Caco-2 (cell line): Measurements from ENCODE around the gene ANAPC2. TPM values are rescaled to one million over a fixed set of nuclear protein-coding genes. Genes with fewer than 3 reads are reported as not detected.

ENCODE experiments used
- BruUV-seq: library from RNA; stranded (reverse); fragments of 400-500 nt; replicated peaks from 2 replicates; lab custom pipeline; 2021; lab: Mats Ljungman, UMichigan
- CTCF ChIA-PET: fragments of 300-600 bp; sonication (Branson Sonifier 250); formaldehyde crosslinking; loops from one replicate; lab custom pipeline; 2022; ENCODE audit warnings: antibody characterized with exemption; lab: Charles Lee
- POLR2A ChIA-PET: fragments of 300-600 bp; sonication (Branson Sonifier 250); formaldehyde crosslinking; loops from one replicate; lab custom pipeline; 2022; ENCODE audit warnings: antibody characterized with exemption; lab: Charles Lee
- DNase-seq, 2 experiments: peaks; one replicate each; pipeline versions ENCODE4 v3.0.0 to v3.0.0-alpha.2; 2020 to 2022
- H3K27me3 ChIP-seq: replicated peaks from 2 replicates; pipeline ENCODE4 v1.6.0; 2011; ENCODE audit warnings: low read length; ENCODE audit not compliant: control insufficient read depth, insufficient read depth
- H3K36me3 ChIP-seq: 2 replicates; pipeline ENCODE4 v1.5.1; 2011; ENCODE audit warnings: low read length; ENCODE audit not compliant: control insufficient read depth, insufficient read depth
- H3K4me1 ChIP-seq: fragments of 250-450 bp; sonication (Bioruptor Pico); 2 replicates; pipeline ENCODE4 v1.5.1; 2020; ENCODE audit warnings: mild to moderate bottlenecking
- H3K4me3 ChIP-seq: 2 replicates; pipeline ENCODE4 v1.5.1; 2011; ENCODE audit warnings: low read depth, mild to moderate bottlenecking, control low read depth, low read length
- H3K9me3 ChIP-seq: fragments of 250-450 bp; sonication (Bioruptor Pico); 2 replicates; pipeline ENCODE4 v1.5.1; 2020; ENCODE audit warnings: mild to moderate bottlenecking, moderate library complexity
- H3K27ac Mint-ChIP-seq: one replicate; pipeline ENCODE4 v1.8.0; 2022; ENCODE audit warnings: mixed read lengths; ENCODE audit not compliant: unreplicated experiment
- H3K27me3 Mint-ChIP-seq: one replicate; pipeline ENCODE4 v1.8.0; 2022; ENCODE audit warnings: mixed read lengths; ENCODE audit not compliant: insufficient read depth, unreplicated experiment
- H3K36me3 Mint-ChIP-seq: one replicate; pipeline ENCODE4 v1.8.0; 2022; ENCODE audit warnings: mild to moderate bottlenecking, mixed read lengths; ENCODE audit not compliant: insufficient read depth, unreplicated experiment
- H3K4me1 Mint-ChIP-seq: one replicate; pipeline ENCODE4 v1.8.0; 2022; ENCODE audit warnings: low read depth, mixed read lengths; ENCODE audit not compliant: unreplicated experiment
- H3K4me3 Mint-ChIP-seq: one replicate; pipeline ENCODE4 v1.8.0; 2022; ENCODE audit warnings: mild to moderate bottlenecking, moderate library complexity, mixed read lengths; ENCODE audit not compliant: unreplicated experiment
- H3K9me3 Mint-ChIP-seq: one replicate; pipeline ENCODE4 v1.8.0; 2022; ENCODE audit warnings: mixed read lengths; ENCODE audit not compliant: unreplicated experiment
- intact Hi-C: fragments of 100-400 bp; cut with micrococcal nuclease; formaldehyde crosslinking; loops from one replicate; pipeline ENCODE4 v1.10.0; 2022; ENCODE audit not compliant: unreplicated experiment
- total RNA-seq: library from RNA; stranded (reverse); gene quantifications from 2 replicates; pipeline ENCODE4 v1.2.3, GENCODE V29; 2022
- TF ChIP-seq, protein P1 (sequence below), 2 experiments: fragments of 200-600 bp in 1 of 2; IDR thresholded peaks; 1 replicate in 1 of 2; 2 replicates in 1 of 2; pipeline versions ENCODE4 v1.5.1 to v1.8.0; 2011 to 2022; ENCODE audit warnings: antibody characterized with exemption in 1 of 2, control low read depth in 1 of 2, inconsistent platforms in 1 of 2, low read depth in 1 of 2, low read length in 1 of 2, mild to moderate bottlenecking in 1 of 2, moderate library complexity in 1 of 2; ENCODE audit not compliant: insufficient read depth in 1 of 2, severe bottlenecking in 1 of 2, unreplicated experiment in 1 of 2

Gene ANAPC2
- total RNA-seq, 1 experiment from 2014 or later, result 67.5 TPM

DNA sequence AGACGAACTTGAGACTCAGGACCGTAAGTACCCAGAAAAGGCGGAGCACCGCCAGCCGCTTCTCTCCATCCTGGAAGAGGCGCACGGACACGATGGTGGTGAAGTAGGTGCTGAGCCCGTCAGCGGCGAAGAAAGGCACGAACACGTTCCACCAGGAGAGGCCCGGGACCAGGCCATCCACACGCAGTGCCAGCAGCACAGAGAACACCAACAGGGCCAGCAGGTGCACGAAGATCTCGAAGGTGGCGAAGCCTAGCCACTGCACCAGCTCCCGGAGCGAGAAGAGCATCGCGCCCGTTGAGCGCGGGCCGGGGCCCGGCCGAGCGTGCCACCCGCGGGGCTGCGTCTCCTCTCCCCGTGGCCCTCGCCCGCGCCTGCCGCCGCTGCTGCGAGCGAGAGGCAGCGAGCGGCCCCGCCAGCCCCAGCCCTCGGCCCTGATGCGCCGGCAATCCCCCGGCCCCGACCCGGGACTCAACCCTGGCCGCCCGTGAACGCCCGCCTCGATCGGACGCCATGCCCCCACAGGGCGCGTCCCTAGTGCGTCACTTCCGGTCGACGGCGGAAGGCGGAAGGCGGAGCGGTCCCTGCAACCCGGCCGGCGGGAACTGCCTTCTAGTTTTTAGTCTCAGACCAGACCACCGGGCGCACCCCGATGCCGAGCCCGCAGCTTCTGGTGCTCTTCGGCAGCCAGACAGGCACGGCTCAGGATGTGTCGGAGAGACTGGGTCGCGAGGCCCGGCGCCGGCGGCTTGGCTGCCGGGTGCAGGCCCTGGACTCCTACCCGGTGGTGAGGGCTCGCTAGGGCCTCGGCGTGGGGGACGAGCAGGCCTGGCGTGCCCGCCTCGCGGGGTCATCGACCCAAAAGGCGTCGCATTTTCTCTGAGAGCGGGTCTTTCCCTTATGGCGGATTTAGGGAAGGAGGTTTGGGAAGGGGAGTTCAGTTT is 17.0 kb upstream of the ANAPC2 start, which contains the start of the genes NDOR1 and TMEM203:
TSS of gene NDOR1 (plus strand) at position 575 of the 944 bp plus-strand sequence. CDS start at position 653, 78 bp downstream.
TSS of gene TMEM203 (minus strand) at position 523 of the 944 bp plus-strand sequence. CDS start at position 289, 234 bp downstream.
- Histone ChIP-seq H3K4me1 (peaks cover 19% of the 10 kb centered on the region), H3K27me3 (no peaks in the 10 kb centered on the region), H3K36me3 (no peaks in the 10 kb centered on the region; the same call in 1 of the 2 replicates), H3K9me3 (no peaks in the 10 kb centered on the region), H3K4me3 (peak within 1 kb of the TSS; percentile 89)
- peak; percentile 88 to 91 for DNase-seq
- ChIA-PET POLR2A (interaction anchor here (0.6 to 1.1 kb wide), 4 partner anchors 13 to 61 kb away, joined by 3 to 4 read pairs (median 3); no protein-coding TSS in a partner anchor), CTCF (no interaction called here)
- intact Hi-C loops, result no loop called here
- H3K9me3 Mint-ChIP-seq, result no peaks in the 10 kb centered on the region
- H3K36me3 Mint-ChIP-seq, result peaks cover 46% of the 10 kb centered on the region
- TF ChIP-seq, protein P1, sequence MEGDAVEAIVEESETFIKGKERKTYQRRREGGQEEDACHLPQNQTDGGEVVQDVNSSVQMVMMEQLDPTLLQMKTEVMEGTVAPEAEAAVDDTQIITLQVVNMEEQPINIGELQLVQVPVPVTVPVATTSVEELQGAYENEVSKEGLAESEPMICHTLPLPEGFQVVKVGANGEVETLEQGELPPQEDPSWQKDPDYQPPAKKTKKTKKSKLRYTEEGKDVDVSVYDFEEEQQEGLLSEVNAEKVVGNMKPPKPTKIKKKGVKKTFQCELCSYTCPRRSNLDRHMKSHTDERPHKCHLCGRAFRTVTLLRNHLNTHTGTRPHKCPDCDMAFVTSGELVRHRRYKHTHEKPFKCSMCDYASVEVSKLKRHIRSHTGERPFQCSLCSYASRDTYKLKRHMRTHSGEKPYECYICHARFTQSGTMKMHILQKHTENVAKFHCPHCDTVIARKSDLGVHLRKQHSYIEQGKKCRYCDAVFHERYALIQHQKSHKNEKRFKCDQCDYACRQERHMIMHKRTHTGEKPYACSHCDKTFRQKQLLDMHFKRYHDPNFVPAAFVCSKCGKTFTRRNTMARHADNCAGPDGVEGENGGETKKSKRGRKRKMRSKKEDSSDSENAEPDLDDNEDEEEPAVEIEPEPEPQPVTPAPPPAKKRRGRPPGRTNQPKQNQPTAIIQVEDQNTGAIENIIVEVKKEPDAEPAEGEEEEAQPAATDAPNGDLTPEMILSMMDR (IDR thresholded peaks at IDR 0.05; ENCODE audit: insufficient read depth in 1 of 2, low read depth in 1 of 2, low read length in 1 of 2, severe bottlenecking in 1 of 2, unreplicated experiment in 1 of 2), result no peak
- no peaks in the 10 kb centered on the region for H3K27me3 Mint-ChIP-seq
- H3K27ac Mint-ChIP-seq, result peak within 1 kb of the TSS; percentile 94
- peaks cover 12% of the 10 kb centered on the region for H3K4me1 Mint-ChIP-seq
- H3K4me3 Mint-ChIP-seq, result peak within 1 kb of the TSS; percentile 92
- no TSS peak for BruUV-seq

DNA sequence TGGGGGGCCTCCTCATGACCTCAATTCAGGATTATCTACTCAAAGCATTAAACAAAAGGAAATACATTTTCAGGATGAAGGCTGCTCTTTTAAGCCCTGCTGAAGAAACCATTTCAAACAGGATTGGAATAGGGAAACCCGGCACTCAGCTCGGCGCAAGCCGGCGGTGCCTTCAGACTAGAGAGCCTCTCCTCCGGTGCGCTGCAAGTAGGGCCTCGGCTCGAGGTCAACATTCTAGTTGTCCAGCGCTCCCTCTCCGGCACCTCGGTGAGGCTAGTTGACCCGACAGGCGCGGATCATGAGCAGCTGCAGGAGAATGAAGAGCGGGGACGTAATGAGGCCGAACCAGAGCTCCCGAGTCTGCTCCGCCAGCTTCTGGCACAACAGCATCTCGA is 16.4 kb upstream of the ANAPC2 start:
- BruUV-seq, result no TSS peak
- ChIA-PET CTCF (no interaction called here), POLR2A (interaction anchor here (0.6 to 1.1 kb wide), 3 partner anchors 16 to 61 kb away, joined by 3 to 4 read pairs (median 3); no protein-coding TSS in a partner anchor)
- DNase-seq, result no peak
- H3K36me3 ChIP-seq, result no peaks in the 10 kb centered on the region; the same call in 1 of the 2 replicates
- peaks cover 19% of the 10 kb centered on the region for H3K4me1 ChIP-seq
- intact Hi-C loops, result loop anchor here (5.0 kb wide), 1 partner anchor 33 kb away; no protein-coding TSS in a partner anchor
- H3K4me3 Mint-ChIP-seq, result peak overlapping the region; percentile 92
- H3K27me3 Mint-ChIP-seq, result no peaks in the 10 kb centered on the region
- no peaks in the 10 kb centered on the region for H3K27me3 ChIP-seq
- no peaks in the 10 kb centered on the region for H3K9me3 Mint-ChIP-seq
- H3K27ac Mint-ChIP-seq, result peak overlapping the region; percentile 94
- H3K4me1 Mint-ChIP-seq, result peaks cover 12% of the 10 kb centered on the region
- peaks cover 47% of the 10 kb centered on the region for H3K36me3 Mint-ChIP-seq
- H3K4me3 ChIP-seq, result peak overlapping the region; percentile 89
- H3K9me3 ChIP-seq, result no peaks in the 10 kb centered on the region
- TF ChIP-seq, protein P1 (IDR thresholded peaks at IDR 0.05; ENCODE audit: insufficient read depth in 1 of 2, low read depth in 1 of 2, low read length in 1 of 2, severe bottlenecking in 1 of 2, unreplicated experiment in 1 of 2), result no peak

- CTCF ChIA-PET, result no interaction called here
- H3K27ac Mint-ChIP-seq, result no peak overlapping the region
- peaks cover 36% of the 10 kb centered on the region for H3K4me1 ChIP-seq
Measured at GRCh38 chr9:137202966-137203365, 14.6 kb upstream of the ANAPC2 start.

More at GRCh38 chr9:137202966-137203365, 14.6 kb upstream of the ANAPC2 start:
- no peak for DNase-seq
- POLR2A ChIA-PET, result no interaction called here
- Mint-ChIP-seq H3K4me3 (no peak overlapping the region), H3K4me1 (peaks cover 12% of the 10 kb centered on the region), H3K9me3 (no peaks in the 10 kb centered on the region), H3K36me3 (peaks cover 46% of the 10 kb centered on the region), H3K27me3 (no peaks in the 10 kb centered on the region)
- Histone ChIP-seq H3K27me3 (no peaks in the 10 kb centered on the region), H3K9me3 (no peaks in the 10 kb centered on the region), H3K36me3 (no peaks in the 10 kb centered on the region), H3K4me3 (no peak overlapping the region)
- BruUV-seq, result no TSS peak
- TF ChIP-seq, protein P1 (IDR thresholded peaks at IDR 0.05; ENCODE audit: insufficient read depth in 1 of 2, low read depth in 1 of 2, low read length in 1 of 2, severe bottlenecking in 1 of 2, unreplicated experiment in 1 of 2), result no peak
- intact Hi-C loops, result loop anchor here (5.0 kb wide), 1 partner anchor 34 kb away; no protein-coding TSS in a partner anchor
